Cardiac fibroblast (primary cell): ENCODE data around the gene CST9.

ENCODE experiments used
- DNase-seq, 2 donors: peaks; one replicate each; pipeline versions ENCODE4 v3.0.0 to v3.0.0-alpha.2; 2010; ENCODE audit warnings: low read depth in 2 of 2
- H3K4me3 ChIP-seq, 2 donors: replicated peaks in 1 of 2; 1 replicate in 1 of 2; 2 replicates in 1 of 2; pipeline ENCODE4 v1.5.1; 2011; ENCODE audit warnings: low read depth in 2 of 2, low read length in 2 of 2, mild to moderate bottlenecking in 2 of 2, moderate library complexity in 1 of 2
- CTCF ChIP-seq: IDR thresholded peaks from one replicate; pipeline ENCODE4 v1.5.1; 2011; ENCODE audit warnings: low read depth, mild to moderate bottlenecking, low read length, inconsistent platforms

The CST9 gene

DNA sequence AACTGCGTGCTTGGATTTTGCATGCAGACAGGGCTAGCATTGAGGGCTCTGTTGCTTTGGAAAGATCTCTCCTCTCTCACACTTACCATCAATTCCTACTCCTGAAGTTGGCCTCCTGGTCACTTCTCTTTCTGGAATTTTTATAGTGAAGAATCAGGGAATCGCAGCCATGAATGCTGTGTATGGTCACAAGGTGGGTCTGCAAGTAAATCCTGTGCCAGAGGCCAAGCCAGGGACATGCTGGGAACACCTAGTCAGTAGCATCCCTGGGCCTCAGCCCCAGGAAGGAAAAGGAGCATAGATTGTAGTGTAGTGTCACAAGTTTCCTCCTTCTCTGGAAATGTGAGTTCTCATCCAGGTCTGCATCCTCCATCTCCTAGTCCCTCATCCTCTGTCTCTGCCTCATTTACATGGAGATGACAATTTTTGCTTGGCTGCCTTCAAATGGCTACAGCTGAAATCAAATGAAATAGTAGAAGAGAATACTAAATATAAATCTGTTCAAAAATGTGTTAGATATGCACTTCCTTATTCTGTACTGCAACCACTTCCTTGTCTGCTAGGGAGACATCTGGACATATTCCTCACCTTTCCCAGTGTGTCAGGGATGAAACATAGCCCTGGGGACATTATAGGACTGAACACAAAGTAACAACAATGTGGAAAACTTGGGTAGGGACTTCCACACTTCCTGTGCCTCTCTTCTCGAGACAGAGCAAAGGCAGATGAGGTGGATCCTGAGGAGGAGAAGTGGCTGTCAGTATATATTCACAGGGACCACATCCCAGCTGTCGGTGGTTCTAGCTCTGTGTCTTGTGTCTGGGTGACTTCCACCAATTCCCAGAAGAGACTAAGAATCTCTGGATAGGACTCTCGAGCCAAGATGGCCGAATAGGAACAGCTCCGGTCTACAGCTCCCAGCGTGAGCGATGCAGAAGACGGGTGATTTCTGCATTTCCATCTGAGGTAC, 17.0 kb downstream of the CST9 start:
- no peak for DNase-seq
- H3K4me3 ChIP-seq = no peak overlapping the region
- no peak for TF ChIP-seq CTCF

DNA sequence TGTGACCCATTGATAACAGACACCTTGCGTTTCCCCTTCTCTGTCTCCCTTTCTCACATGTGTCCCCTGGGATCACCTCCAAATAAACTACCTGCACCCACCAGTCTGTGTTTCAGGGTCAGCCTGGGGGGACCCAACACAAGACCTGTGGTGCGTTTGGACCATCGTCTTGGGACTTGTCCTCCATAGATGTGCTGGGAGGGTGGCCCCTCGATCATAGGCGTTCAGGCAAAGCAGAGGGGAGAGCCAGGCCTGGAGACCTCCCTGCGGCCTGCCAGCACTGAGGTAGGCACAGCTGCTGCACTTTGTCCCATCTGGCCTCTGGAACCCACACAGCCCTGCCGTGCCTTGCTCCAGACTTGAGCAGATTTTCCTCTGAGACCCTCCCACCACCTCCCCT, 18.1 kb downstream of the CST9 start:
- no peak for DNase-seq
- H3K4me3 ChIP-seq = no peak overlapping the region
- no peak for TF ChIP-seq CTCF

DNA sequence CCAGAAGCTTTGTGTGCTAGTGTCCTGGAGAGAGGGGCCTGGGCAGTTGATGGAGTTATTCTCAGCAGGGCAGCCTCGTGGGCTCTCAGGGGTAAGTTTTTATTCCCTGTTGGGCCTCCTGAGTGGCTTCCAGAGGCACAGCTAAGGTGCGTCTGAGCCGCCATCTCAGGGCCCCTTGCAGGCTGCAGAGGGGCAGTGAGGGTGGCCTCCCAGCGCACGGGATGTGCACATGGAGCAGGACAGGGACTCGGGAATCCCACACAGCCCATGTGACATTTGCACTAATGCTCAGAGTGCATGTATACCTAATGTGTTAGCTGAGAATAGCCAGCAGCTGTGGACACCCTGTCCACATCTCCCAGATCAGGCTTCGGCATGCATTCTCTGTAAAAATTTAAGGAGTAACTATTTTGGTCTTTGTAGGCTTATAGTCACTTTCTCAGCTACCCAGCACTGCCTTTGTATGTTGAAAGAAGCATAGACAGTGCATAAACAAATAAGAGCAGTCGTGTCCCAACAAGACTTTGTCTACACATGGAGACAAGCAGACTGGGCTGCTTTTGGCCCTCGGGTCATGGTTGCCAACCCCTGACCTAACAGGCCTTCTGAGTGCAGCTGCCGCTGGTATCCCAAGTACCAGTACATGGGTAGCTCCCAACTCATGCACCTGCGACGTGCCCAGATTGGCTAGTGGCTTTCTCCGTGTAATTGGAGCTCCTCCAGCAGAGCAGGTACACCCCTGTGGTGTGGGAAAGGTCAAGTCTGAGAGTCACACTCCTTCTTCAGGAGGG, 18.8 kb downstream of the CST9 start:
- H3K4me3 ChIP-seq = no peak overlapping the region
- DNase-seq = no peak
- TF ChIP-seq CTCF = no peak

- TF ChIP-seq CTCF = no peak
- no peak overlapping the region for H3K4me3 ChIP-seq
- no peak for DNase-seq
Observed at GRCh38 chr20:23585808-23586734, 19.6 kb downstream of the CST9 start.

DNA sequence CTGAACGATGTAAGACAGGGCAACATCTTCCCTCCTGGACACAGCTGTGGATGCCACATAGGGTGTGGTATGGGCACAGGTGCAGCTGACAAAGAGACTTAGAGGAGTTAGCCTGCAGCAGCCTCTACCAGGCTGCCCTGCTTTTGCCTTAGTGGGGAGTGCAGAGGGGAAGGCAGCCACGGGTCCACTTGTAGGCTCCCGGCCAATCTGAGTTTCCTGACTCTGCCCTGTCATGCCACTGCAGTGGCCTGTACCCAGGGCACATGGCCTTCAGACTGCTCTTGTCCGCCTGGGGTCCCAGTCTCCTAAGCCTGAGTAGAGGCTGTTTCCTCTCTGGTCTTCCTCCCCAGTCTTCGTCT, 20.3 kb downstream of the CST9 start:
- DNase-seq = no peak
- no peak for TF ChIP-seq CTCF
- H3K4me3 ChIP-seq = no peak overlapping the region
